GM06990 (cell line): Measurements from ENCODE around the gene ACOT11.

Experiments
- DNase-seq: peaks from one replicate; pipeline ENCODE4 v3.0.0-alpha.2; 2011; ENCODE audit not compliant: insufficient read length; ENCODE audit errors: extremely low read depth
- H3K27me3 ChIP-seq: replicated peaks from 2 replicates; pipeline ENCODE4 v1.6.0; 2011; ENCODE audit warnings: low read length; ENCODE audit not compliant: control insufficient read depth, insufficient read depth
- H3K36me3 ChIP-seq: 2 replicates; pipeline ENCODE4 v1.5.1; 2011; ENCODE audit warnings: low read length; ENCODE audit not compliant: control insufficient read depth, insufficient read depth
- H3K4me3 ChIP-seq: replicated peaks from 2 replicates; pipeline ENCODE4 v1.5.1; 2011; ENCODE audit warnings: low read depth, mild to moderate bottlenecking, control low read depth, low read length
- CTCF ChIP-seq: IDR thresholded peaks from 2 replicates; pipeline ENCODE4 v1.5.1; 2011; ENCODE audit warnings: low read length, control low read depth, mild to moderate bottlenecking, inconsistent platforms; ENCODE audit not compliant: insufficient read depth, poor library complexity, severe bottlenecking

The ACOT11 gene

GRCh38 chr1:54603241-54603640 is 55.2 kb downstream of the ACOT11 start:
- no peak for DNase-seq
- no peaks in the 10 kb centered on the region; the same call in 1 of the 2 replicates for H3K27me3 ChIP-seq
- no peak overlapping the region for H3K4me3 ChIP-seq
- no peaks in the 10 kb centered on the region for H3K36me3 ChIP-seq
- TF ChIP-seq CTCF, result no peak

GRCh38 chr1:54604051-54604450 is 56.0 kb downstream of the ACOT11 start:
- TF ChIP-seq CTCF, result no peak
- Histone ChIP-seq H3K27me3 (no peaks in the 10 kb centered on the region; the same call in 1 of the 2 replicates), H3K36me3 (no peaks in the 10 kb centered on the region), H3K4me3 (no peak overlapping the region)
- DNase-seq, result no peak

GRCh38 chr1:54604572-54605370 is 56.7 kb downstream of the ACOT11 start:
- H3K27me3 ChIP-seq, result no peaks in the 10 kb centered on the region; the same call in 1 of the 2 replicates
- TF ChIP-seq CTCF, result no peak
- DNase-seq, result no peak

GRCh38 chr1:54606096-54606989 is 58.3 kb downstream of the ACOT11 start:
- no peaks in the 10 kb centered on the region; the same call in 1 of the 2 replicates for H3K27me3 ChIP-seq

More at GRCh38 chr1:54604572-54605370, 56.7 kb downstream of the ACOT11 start:
- Histone ChIP-seq H3K36me3 (no peaks in the 10 kb centered on the region), H3K4me3 (no peak overlapping the region)

GRCh38 chr1:54606990-54607325 is 58.9 kb downstream of the ACOT11 start:
- Histone ChIP-seq H3K27me3 (no peaks in the 10 kb centered on the region; the same call in 1 of the 2 replicates), H3K4me3 (no peak overlapping the region), H3K36me3 (no peaks in the 10 kb centered on the region)
- TF ChIP-seq CTCF, result no peak
- DNase-seq, result no peak

More at GRCh38 chr1:54606096-54606989, 58.3 kb downstream of the ACOT11 start:
- Histone ChIP-seq H3K4me3 (no peak overlapping the region), H3K36me3 (no peaks in the 10 kb centered on the region)
- DNase-seq, result no peak
- no peak for TF ChIP-seq CTCF
